ENCODE measurements around the gene KIRREL3.

KIRREL3 gene

DNA sequence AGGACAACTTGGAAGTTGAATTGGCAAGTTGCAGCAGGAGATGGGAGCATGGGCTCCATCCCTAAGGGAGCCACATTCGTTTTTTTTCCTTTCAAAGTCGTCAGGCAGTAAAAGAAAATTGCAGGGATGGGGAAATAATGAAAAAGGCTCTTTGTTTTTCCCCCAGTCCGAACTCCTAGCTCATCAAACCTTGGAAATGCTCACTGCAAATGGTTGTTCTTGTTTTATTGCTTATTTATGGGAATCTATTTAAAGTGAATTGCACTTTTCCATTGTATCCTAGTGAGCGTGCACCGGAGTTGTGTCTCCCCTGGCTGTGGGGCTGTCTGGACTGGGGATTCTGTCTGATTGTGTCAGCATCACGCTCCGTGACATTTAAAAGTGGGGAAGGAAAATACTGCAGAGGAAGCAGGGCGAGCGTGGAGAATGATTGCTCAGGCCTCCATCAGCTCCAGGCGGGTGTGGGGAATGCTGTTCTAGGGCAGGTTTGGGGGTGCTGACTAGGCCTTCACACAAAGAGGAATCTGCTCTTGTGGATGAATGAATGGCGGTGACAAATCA is 306.4 kb downstream of the KIRREL3 start:
- TF ChIP-seq, protein P1, sequence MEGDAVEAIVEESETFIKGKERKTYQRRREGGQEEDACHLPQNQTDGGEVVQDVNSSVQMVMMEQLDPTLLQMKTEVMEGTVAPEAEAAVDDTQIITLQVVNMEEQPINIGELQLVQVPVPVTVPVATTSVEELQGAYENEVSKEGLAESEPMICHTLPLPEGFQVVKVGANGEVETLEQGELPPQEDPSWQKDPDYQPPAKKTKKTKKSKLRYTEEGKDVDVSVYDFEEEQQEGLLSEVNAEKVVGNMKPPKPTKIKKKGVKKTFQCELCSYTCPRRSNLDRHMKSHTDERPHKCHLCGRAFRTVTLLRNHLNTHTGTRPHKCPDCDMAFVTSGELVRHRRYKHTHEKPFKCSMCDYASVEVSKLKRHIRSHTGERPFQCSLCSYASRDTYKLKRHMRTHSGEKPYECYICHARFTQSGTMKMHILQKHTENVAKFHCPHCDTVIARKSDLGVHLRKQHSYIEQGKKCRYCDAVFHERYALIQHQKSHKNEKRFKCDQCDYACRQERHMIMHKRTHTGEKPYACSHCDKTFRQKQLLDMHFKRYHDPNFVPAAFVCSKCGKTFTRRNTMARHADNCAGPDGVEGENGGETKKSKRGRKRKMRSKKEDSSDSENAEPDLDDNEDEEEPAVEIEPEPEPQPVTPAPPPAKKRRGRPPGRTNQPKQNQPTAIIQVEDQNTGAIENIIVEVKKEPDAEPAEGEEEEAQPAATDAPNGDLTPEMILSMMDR (conservative IDR thresholded peaks at IDR 0.05; ENCODE audit: control insufficient read depth, insufficient read depth, low read depth, low read length): no peak
- no peak for DNase-seq (ENCODE audit: low read depth)
- H3K4me3 ChIP-seq (ENCODE audit: control insufficient read depth, low read depth, low read length): no peak overlapping the region

GRCh38 chr11:126687477-126687876 is 313.1 kb downstream of the KIRREL3 start:
- TF ChIP-seq, protein P1 (conservative IDR thresholded peaks at IDR 0.05; ENCODE audit: control insufficient read depth, insufficient read depth, low read depth, low read length): no peak
- no peak for DNase-seq (ENCODE audit: low read depth)
- H3K4me3 ChIP-seq (ENCODE audit: control insufficient read depth, low read depth, low read length): no peak overlapping the region

DNA sequence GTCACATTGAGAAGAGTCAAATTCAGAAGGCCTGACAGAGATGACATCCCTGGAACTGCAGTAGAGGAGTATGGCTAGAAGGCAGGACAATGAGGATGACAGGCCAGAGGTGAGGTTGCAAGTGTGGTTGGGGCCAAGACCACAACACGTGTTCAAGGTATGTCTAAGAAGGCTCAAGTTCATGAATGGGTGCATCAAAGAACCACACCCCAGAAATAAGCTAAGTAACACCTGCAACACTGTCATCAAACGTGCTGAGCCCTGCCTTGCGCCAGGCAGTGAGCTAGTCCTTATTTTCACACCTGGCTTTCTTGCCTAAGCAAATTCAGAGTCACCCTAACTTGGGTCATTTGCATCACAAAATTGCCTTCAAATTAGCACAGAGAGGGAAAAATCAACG is 313.6 kb downstream of the KIRREL3 start:
- TF ChIP-seq, protein P1 (conservative IDR thresholded peaks at IDR 0.05; ENCODE audit: control insufficient read depth, insufficient read depth, low read depth, low read length): no peak
- no peak overlapping the region for H3K4me3 ChIP-seq (ENCODE audit: control insufficient read depth, low read depth, low read length)
- no peak for DNase-seq (ENCODE audit: low read depth)

DNA sequence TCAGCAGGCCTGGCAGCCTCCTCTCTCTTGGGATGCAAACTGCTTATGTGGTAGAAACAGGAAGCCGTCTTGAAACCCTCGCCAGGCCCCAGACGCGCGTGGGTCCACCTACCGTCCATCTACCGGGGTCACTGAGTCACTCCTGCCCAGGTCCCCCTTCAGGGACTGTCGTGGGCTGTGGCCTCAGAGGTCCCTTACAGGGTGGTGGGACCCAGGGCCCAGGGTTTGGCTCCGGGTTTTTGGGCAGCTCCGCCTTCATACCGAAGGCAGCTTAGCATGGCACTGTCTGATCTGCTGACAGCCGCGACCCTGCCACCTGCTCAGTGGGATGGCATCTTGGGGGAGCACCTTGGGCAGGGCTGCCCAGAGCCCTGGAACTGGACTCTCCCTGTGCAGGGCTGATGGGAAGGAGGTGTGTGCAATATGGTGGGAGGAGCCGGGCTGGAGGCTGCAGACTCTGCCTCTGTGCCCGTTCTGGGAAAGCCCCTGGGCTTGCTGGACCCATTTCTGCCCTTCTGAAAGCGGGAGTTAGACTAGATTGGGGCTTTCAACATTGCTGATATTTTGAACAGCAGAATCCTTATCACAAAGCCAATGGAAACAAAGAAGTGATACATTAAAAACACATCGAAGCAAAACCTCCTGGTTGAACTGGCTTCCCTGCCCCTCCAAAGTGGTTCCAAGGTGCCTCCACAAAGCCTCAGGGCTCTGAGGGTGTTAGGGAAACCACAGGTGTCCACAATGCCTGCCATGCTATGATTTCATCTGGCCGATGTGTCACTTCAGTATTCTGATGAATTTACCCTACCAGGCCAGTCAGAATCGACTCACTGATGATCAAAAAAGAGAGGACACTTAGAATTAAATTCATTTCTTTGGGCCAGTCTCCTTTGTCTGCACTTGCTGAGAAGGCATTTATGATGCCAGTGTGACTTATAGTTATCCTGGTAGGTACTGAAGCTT is 316.5 kb downstream of the KIRREL3 start:
- TF ChIP-seq, protein P1 (conservative IDR thresholded peaks at IDR 0.05; ENCODE audit: control insufficient read depth, insufficient read depth, low read depth, low read length): no peak
- DNase-seq (ENCODE audit: low read depth): no peak
- no peak overlapping the region for H3K4me3 ChIP-seq (ENCODE audit: control insufficient read depth, low read depth, low read length)

GRCh38 chr11:126682590-126682989 is 318.0 kb downstream of the KIRREL3 start:
- H3K4me3 ChIP-seq (ENCODE audit: control insufficient read depth, low read depth, low read length): no peak overlapping the region
- DNase-seq (ENCODE audit: low read depth): no peak
- TF ChIP-seq, protein P1 (conservative IDR thresholded peaks at IDR 0.05; ENCODE audit: control insufficient read depth, insufficient read depth, low read depth, low read length): no peak

- DNase-seq (ENCODE audit: low read depth): no peak
- no peak overlapping the region for H3K4me3 ChIP-seq (ENCODE audit: control insufficient read depth, low read depth, low read length)
These were observed 319.9 kb downstream of the KIRREL3 start for GRCh38 chr11:126680700-126681099.

More at GRCh38 chr11:126680700-126681099, 319.9 kb downstream of the KIRREL3 start:
- TF ChIP-seq, protein P1 (conservative IDR thresholded peaks at IDR 0.05; ENCODE audit: control insufficient read depth, insufficient read depth, low read depth, low read length): no peak
